Measurements from ENCODE around the gene ATG101. TPM values are rescaled to one million over a fixed set of nuclear protein-coding genes. Genes with fewer than 3 reads are reported as not detected.

The ATG101 gene
- total RNA-seq, 1 donor: 64.4 TPM

DNA sequence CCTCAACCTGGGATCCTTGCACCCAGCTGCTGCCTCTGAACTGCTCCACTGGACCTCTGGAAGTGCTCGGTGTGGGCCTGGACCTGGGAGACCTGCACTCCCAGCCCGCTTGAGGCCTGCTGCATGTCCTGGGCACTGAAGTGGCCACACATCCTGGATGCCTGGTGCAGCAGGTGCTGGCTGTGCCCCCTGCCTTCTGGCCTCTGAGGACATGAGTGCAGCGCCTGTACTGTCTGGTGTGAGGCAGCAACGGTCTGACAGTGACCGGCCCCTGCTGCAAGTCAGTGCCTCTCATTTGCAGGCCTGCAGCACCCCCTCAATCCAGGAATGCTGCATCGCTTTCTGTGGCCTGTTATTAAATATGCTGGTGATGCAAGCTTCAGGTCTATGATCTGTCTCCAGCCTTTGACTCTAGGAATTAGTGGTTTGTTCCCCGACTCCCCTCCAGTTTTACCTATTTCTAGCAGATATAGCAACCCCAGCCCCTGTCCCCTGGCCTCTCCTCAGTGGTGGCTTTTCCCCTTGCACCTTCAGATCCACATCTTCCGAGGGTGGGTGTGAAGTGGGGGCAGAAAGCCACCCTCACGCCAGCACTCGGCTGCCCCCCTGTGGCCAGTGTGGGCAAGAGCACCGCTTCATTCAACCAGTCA lies 13.3 kb downstream of the ATG101 start:
- Histone ChIP-seq H3K27ac (ENCODE audit: low read depth, low read length) (peak overlapping the region; percentile 57), H3K4me1 (ENCODE audit: insufficient read depth, low read length) (peaks cover 25% of the 10 kb centered on the region), H3K36me3 (ENCODE audit: insufficient read depth, low read length) (peaks cover 11% of the 10 kb centered on the region), H3K4me2 (ENCODE audit: insufficient read depth, low read length) (peak overlapping the region; percentile 69), H2AFZ (ENCODE audit: low read length) (no peak overlapping the region), H3K79me2 (ENCODE audit: insufficient read depth, low read length) (peaks cover 11% of the 10 kb centered on the region), H3K4me3 (ENCODE audit: insufficient read depth, low read length) (peak overlapping the region; percentile 32), H3K9me3 (ENCODE audit: low read depth, low read length) (no peaks in the 10 kb centered on the region), H3K27me3 (ENCODE audit: insufficient read depth, low read length) (peaks cover under 1% of the 10 kb centered on the region), H4K20me1 (ENCODE audit: insufficient read depth, low read length) (peaks cover 22% of the 10 kb centered on the region)
- TF ChIP-seq CTCF (IDR thresholded peaks at IDR 0.05; ENCODE audit: extremely low read depth, low read depth, low read length): peak; percentile 99
- peak; percentile 98 for DNase-seq (ENCODE audit: insufficient read length, low spot score, missing footprints)

DNA sequence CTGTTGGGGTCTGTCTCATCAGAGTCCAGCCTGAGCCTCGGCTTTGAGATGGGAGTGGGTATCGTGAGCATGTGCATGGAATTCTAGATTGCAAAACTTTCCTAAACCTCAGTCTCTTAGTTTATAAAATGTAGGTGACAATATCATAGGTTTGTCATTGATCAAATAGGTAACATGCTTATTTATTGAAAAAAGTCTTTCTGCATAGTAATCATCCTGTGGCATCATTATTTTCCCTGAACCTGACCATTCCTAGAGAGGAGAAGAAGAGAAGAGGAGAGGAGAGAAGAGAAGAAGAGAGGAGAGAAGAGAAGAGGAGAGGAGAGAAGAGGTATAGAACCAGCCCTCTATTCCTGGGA lies 13.8 kb downstream of the ATG101 start:
- H3K9me3 ChIP-seq (ENCODE audit: low read depth, low read length): no peaks in the 10 kb centered on the region
- TF ChIP-seq CTCF (IDR thresholded peaks at IDR 0.05; ENCODE audit: extremely low read depth, low read depth, low read length): no peak
- no peak for DNase-seq (ENCODE audit: insufficient read length, low spot score, missing footprints)
- peak overlapping the region; percentile 69 for H3K4me2 ChIP-seq (ENCODE audit: insufficient read depth, low read length)
- H2AFZ ChIP-seq (ENCODE audit: low read length): no peak overlapping the region
- peaks cover 7% of the 10 kb centered on the region for H3K79me2 ChIP-seq (ENCODE audit: insufficient read depth, low read length)
- H3K4me1 ChIP-seq (ENCODE audit: insufficient read depth, low read length): peaks cover 25% of the 10 kb centered on the region
- peaks cover 6% of the 10 kb centered on the region for H3K27me3 ChIP-seq (ENCODE audit: insufficient read depth, low read length)
- H4K20me1 ChIP-seq (ENCODE audit: insufficient read depth, low read length): peaks cover 17% of the 10 kb centered on the region
- H3K4me3 ChIP-seq (ENCODE audit: insufficient read depth, low read length): no peak overlapping the region
- H3K27ac ChIP-seq (ENCODE audit: low read depth, low read length): no peak overlapping the region
- peaks cover 8% of the 10 kb centered on the region for H3K36me3 ChIP-seq (ENCODE audit: insufficient read depth, low read length)

DNA sequence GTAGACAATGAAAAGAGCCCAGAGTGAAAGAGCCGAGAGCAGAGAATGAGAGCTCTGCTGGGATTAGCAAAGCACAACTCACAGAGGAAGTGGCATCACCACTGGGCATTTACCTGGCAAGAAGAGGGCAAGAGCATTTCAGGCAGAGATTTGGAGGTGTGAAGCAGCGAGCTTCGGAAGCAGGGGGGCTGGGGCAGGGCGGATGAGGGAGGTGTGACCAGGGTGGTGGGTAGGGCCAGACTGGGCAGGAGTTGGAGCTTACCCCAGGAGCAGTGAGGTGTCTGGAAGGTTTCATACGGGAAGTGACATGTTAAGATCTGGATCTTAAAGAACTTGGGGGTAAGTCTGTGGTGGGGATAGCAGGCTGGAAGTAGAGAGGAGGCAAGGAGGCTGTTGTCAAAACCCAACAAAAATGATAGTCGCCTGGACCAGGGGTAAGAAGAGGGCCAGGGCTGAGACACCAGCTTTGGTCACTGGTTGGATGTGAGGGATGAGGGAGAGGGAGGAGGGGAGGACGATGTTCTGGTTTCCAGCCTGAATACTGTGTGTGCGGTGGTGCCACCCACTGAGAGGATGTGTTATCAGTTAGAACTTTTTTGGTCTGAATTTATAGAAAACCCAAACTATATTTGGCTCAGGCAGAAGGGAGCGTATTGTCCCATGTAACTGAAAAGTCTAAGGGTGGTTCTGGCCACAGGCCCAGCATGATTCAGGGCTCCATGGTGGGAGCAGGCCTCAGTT lies 14.9 kb downstream of the ATG101 start:
- no peak overlapping the region for H3K4me2 ChIP-seq (ENCODE audit: insufficient read depth, low read length)
- H3K4me3 ChIP-seq (ENCODE audit: insufficient read depth, low read length): no peak overlapping the region
- peaks cover 25% of the 10 kb centered on the region for H3K4me1 ChIP-seq (ENCODE audit: insufficient read depth, low read length)
- peak; percentile 52 for DNase-seq (ENCODE audit: insufficient read length, low spot score, missing footprints)
- peaks cover 10% of the 10 kb centered on the region for H4K20me1 ChIP-seq (ENCODE audit: insufficient read depth, low read length)
- no peaks in the 10 kb centered on the region for H3K9me3 ChIP-seq (ENCODE audit: low read depth, low read length)
- H3K36me3 ChIP-seq (ENCODE audit: insufficient read depth, low read length): no peaks in the 10 kb centered on the region
- H2AFZ ChIP-seq (ENCODE audit: low read length): no peak overlapping the region
- no peak overlapping the region for H3K27ac ChIP-seq (ENCODE audit: low read depth, low read length)
- peaks cover 9% of the 10 kb centered on the region for H3K27me3 ChIP-seq (ENCODE audit: insufficient read depth, low read length)
- no peak for TF ChIP-seq CTCF (IDR thresholded peaks at IDR 0.05; ENCODE audit: extremely low read depth, low read depth, low read length)
- H3K79me2 ChIP-seq (ENCODE audit: insufficient read depth, low read length): no peaks in the 10 kb centered on the region

DNA sequence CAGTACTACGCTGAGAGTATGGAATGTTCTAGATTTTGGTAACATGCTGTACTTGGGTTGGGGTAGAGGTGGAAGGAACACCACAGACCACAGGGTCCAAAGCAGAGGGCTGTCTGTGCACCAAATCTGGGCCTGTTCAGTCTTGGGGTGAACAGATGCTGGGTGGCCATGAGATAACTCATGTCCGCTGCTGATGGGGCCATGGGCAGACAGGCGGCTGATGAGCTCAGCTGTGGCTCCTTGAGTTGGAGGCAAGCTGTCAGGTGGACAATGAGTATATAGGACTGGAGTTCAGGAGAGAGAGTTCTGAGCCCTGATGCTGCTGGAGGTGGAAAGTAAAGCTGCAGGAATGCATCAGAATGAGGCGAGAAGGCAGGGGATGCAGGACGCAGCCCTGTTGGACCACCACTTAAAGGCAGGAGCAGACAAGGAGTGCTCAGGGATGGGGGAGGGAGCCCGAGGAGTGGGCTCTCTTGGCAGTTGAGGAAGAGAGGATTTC lies 16.0 kb downstream of the ATG101 start:
- Histone ChIP-seq H3K4me1 (ENCODE audit: insufficient read depth, low read length) (peaks cover 25% of the 10 kb centered on the region), H3K27ac (ENCODE audit: low read depth, low read length) (no peak overlapping the region), H3K36me3 (ENCODE audit: insufficient read depth, low read length) (no peaks in the 10 kb centered on the region), H3K4me2 (ENCODE audit: insufficient read depth, low read length) (no peak overlapping the region), H3K79me2 (ENCODE audit: insufficient read depth, low read length) (no peaks in the 10 kb centered on the region), H4K20me1 (ENCODE audit: insufficient read depth, low read length) (peaks cover 10% of the 10 kb centered on the region), H3K4me3 (ENCODE audit: insufficient read depth, low read length) (no peak overlapping the region), H2AFZ (ENCODE audit: low read length) (no peak overlapping the region), H3K9me3 (ENCODE audit: low read depth, low read length) (no peaks in the 10 kb centered on the region), H3K27me3 (ENCODE audit: insufficient read depth, low read length) (peaks cover 15% of the 10 kb centered on the region)
- TF ChIP-seq CTCF (IDR thresholded peaks at IDR 0.05; ENCODE audit: extremely low read depth, low read depth, low read length): no peak
- peak; percentile 58 for DNase-seq (ENCODE audit: insufficient read length, low spot score, missing footprints)
